HG03135 (cell line): Measurements from ENCODE around the gene ZNF407.

Experiments
- ATAC-seq: cut with Tn5 transposase; IDR thresholded peaks from one replicate; pipeline ENCODE4 v1.9.1; 2021; ENCODE audit warnings: mild to moderate bottlenecking, moderate library complexity; ENCODE audit not compliant: unreplicated experiment

Gene ZNF407

GRCh38 chr18:75063615-75064512, 466.2 kb downstream of the ZNF407 start:
- no peak for ATAC-seq

GRCh38 chr18:75064513-75064905, 466.8 kb downstream of the ZNF407 start:
- ATAC-seq: no peak

GRCh38 chr18:75065251-75066000, 467.8 kb downstream of the ZNF407 start:
- ATAC-seq: no peak

GRCh38 chr18:75066021-75066880, 468.6 kb downstream of the ZNF407 start:
- no peak for ATAC-seq

- ATAC-seq: no peak
These were observed 469.3 kb downstream of the ZNF407 start for GRCh38 chr18:75066936-75067335.

- no peak for ATAC-seq
These were observed 470.5 kb downstream of the ZNF407 start for GRCh38 chr18:75067996-75068645.

- ATAC-seq: no peak
These were observed 471.2 kb downstream of the ZNF407 start for GRCh38 chr18:75068682-75069435.

- ATAC-seq: no peak
These were observed 472.6 kb downstream of the ZNF407 start for GRCh38 chr18:75070235-75070624.

GRCh38 chr18:75070625-75071483, 473.2 kb downstream of the ZNF407 start:
- ATAC-seq: peak; percentile 87

GRCh38 chr18:75071484-75071785, 473.8 kb downstream of the ZNF407 start:
- ATAC-seq: no peak

- no peak for ATAC-seq
These were observed 474.4 kb downstream of the ZNF407 start for GRCh38 chr18:75071866-75072671.

GRCh38 chr18:75072672-75073371, 475.2 kb downstream of the ZNF407 start:
- no peak for ATAC-seq

- ATAC-seq: no peak
These were observed 476.0 kb downstream of the ZNF407 start for GRCh38 chr18:75073654-75074053.

GRCh38 chr18:75074196-75075015, 476.7 kb downstream of the ZNF407 start:
- no peak for ATAC-seq

- ATAC-seq: no peak
These were observed 477.3 kb downstream of the ZNF407 start for GRCh38 chr18:75075016-75075305.

- no peak for ATAC-seq
These were observed 477.8 kb downstream of the ZNF407 start for GRCh38 chr18:75075429-75075841.

- no peak for ATAC-seq
These were observed 478.6 kb downstream of the ZNF407 start for GRCh38 chr18:75076286-75076685.
